H1 (cell line): ENCODE results near the gene LRRC17. TPM values are rescaled to one million over a fixed set of nuclear protein-coding genes. Genes with fewer than 3 reads are reported as not detected.

Experiments
- CTCF ChIA-PET: fragments of 300-600 bp; sonication (Branson Sonifier 250); formaldehyde crosslinking; loops from one replicate; lab custom pipeline; 2021; ENCODE audit not compliant: partially characterized antibody; lab: Charles Lee
- POLR2A ChIA-PET: fragments of 300-600 bp; sonication (Branson Sonifier 250); formaldehyde crosslinking; loops from one replicate; lab custom pipeline; 2021; ENCODE audit warnings: inconsistent platforms; ENCODE audit not compliant: partially characterized antibody; lab: Charles Lee
- DNase-seq, 2 experiments: peaks; one replicate each; pipeline versions ENCODE4 v3.0.0 to v3.0.0-alpha.2; 2010 to 2022; ENCODE audit warnings: low spot score in 2 of 2, low read depth in 1 of 2, mixed read lengths in 1 of 2
- FAIRE-seq: peaks from 2 replicates; lab custom pipeline; 2011; peaks lifted over from hg19 to GRCh38; lab: Jason Lieb, UNC
- H2AFZ ChIP-seq: 2 replicates; pipeline ENCODE4 v1.8.1; 2012; ENCODE audit warnings: low read length, inconsistent platforms
- H2AK5ac ChIP-seq: 2 replicates; pipeline ENCODE4 v1.6.1; 2013; ENCODE audit warnings: low read depth, low read length
- H2BK120ac ChIP-seq: replicated peaks from 2 replicates; pipeline ENCODE3; 2013; ENCODE audit warnings: low read depth, low read length, inconsistent platforms
- H2BK12ac ChIP-seq: 2 replicates; pipeline ENCODE4 v1.6.1; 2013; ENCODE audit warnings: low read depth, low read length
- H2BK15ac ChIP-seq: 2 replicates; pipeline ENCODE4 v1.6.1; 2013; ENCODE audit warnings: low read length
- H2BK20ac ChIP-seq: 2 replicates; pipeline ENCODE4 v1.6.1; 2013; ENCODE audit warnings: low read length
- H2BK5ac ChIP-seq: 2 replicates; pipeline ENCODE4 v1.6.1; 2013; ENCODE audit warnings: low read depth, low read length
- H3K14ac ChIP-seq: 2 replicates; pipeline ENCODE4 v1.6.1; 2013; ENCODE audit warnings: inconsistent platforms; ENCODE audit not compliant: insufficient read length
- H3K18ac ChIP-seq: 2 replicates; pipeline ENCODE4 v1.6.1; 2013; ENCODE audit warnings: low read length; ENCODE audit errors: extremely low read depth
- H3K23ac ChIP-seq: 2 replicates; pipeline ENCODE4 v1.6.1; 2013; ENCODE audit warnings: inconsistent platforms; ENCODE audit not compliant: insufficient read length
- H3K23me2 ChIP-seq: 2 replicates; pipeline ENCODE4 v1.6.1; 2013; ENCODE audit warnings: low read depth, low read length
- H3K27ac ChIP-seq: 2 replicates; pipeline ENCODE4 v1.6.1; 2011; ENCODE audit warnings: low read depth, low read length, inconsistent platforms
- H3K27me3 ChIP-seq, 4 experiments: replicated peaks in 1 of 4; 1 replicate in 1 of 4; 2 replicates in 3 of 4; pipeline versions ENCODE4 v1.6.1 to v1.8.1; 2011 to 2013; ENCODE audit warnings: low read length in 3 of 4, mild to moderate bottlenecking in 3 of 4, inconsistent platforms in 2 of 4, mixed read lengths in 2 of 4, moderate library complexity in 1 of 4; ENCODE audit not compliant: control insufficient read depth in 3 of 4, insufficient read depth in 3 of 4; ENCODE audit errors: extremely low read depth in 1 of 4
- H3K36me3 ChIP-seq, 4 experiments: 2 replicates each; pipeline versions ENCODE4 v1.6.1 to v1.8.1; 2011 to 2013; ENCODE audit warnings: mild to moderate bottlenecking in 4 of 4, low read length in 3 of 4, moderate library complexity in 2 of 4, control low read depth in 1 of 4, inconsistent platforms in 1 of 4; ENCODE audit not compliant: insufficient read depth in 4 of 4, control insufficient read depth in 2 of 4
- H3K4ac ChIP-seq: replicated peaks from 2 replicates; pipeline ENCODE3; 2013; ENCODE audit warnings: low read length, low read depth, mixed read lengths, inconsistent platforms; ENCODE audit not compliant: insufficient read length
- H3K4me1 ChIP-seq, 4 experiments: replicated peaks in 1 of 4; 1 replicate in 1 of 4; 2 replicates in 3 of 4; pipeline versions ENCODE4 v1.6.1 to v1.8.1; 2011 to 2013; ENCODE audit warnings: low read length in 3 of 4, inconsistent platforms in 2 of 4, mixed read lengths in 1 of 4; ENCODE audit not compliant: insufficient read depth in 4 of 4, control insufficient read depth in 3 of 4
- H3K4me2 ChIP-seq, 2 experiments: 2 replicates each; pipeline versions ENCODE4 v1.6.1 to v1.8.1; 2011 to 2013; ENCODE audit warnings: low read depth in 2 of 2, low read length in 2 of 2, control low read depth in 1 of 2, inconsistent platforms in 1 of 2, mild to moderate bottlenecking in 1 of 2; ENCODE audit not compliant: insufficient read depth in 1 of 2
- H3K4me3 ChIP-seq, 4 experiments: fragments of 200-600, 300-600 bp in 1 of 4; sonication (generic), shearing (Covaris generic), sonication (Bioruptor Twin) in 1 of 4; 2 replicates each; pipeline versions ENCODE4 v1.5.1 to v1.8.1; 2011 to 2016; ENCODE audit warnings: low read length in 4 of 4, low read depth in 3 of 4, control low read depth in 2 of 4, inconsistent platforms in 2 of 4, mild to moderate bottlenecking in 2 of 4, mixed read lengths in 1 of 4, moderate library complexity in 1 of 4; ENCODE audit not compliant: insufficient read depth in 2 of 4; ENCODE audit errors: extremely low read depth in 1 of 4
- H3K56ac ChIP-seq: replicated peaks from 2 replicates; pipeline ENCODE3; 2013; ENCODE audit warnings: low read depth, mild to moderate bottlenecking, mixed read lengths, low read length, inconsistent platforms; ENCODE audit not compliant: insufficient read length
- H3K79me1 ChIP-seq: 2 replicates; pipeline ENCODE4 v1.6.1; 2013; ENCODE audit warnings: low read depth, low read length, control low read depth
- H3K79me2 ChIP-seq, 2 experiments: 2 replicates each; pipeline versions ENCODE4 v1.6.1 to v1.8.1; 2012 to 2013; ENCODE audit warnings: low read length in 2 of 2, mild to moderate bottlenecking in 2 of 2, inconsistent platforms in 1 of 2; ENCODE audit not compliant: insufficient read depth in 2 of 2, control insufficient read depth in 1 of 2
- H3K9ac ChIP-seq, 4 experiments: replicated peaks in 1 of 4; 1 replicate in 1 of 4; 2 replicates in 3 of 4; pipeline versions ENCODE4 v1.6.1 to v1.8.1; 2011 to 2013; ENCODE audit warnings: low read depth in 3 of 4, low read length in 3 of 4, control low read depth in 2 of 4, mild to moderate bottlenecking in 2 of 4, moderate library complexity in 2 of 4, inconsistent platforms in 1 of 4; ENCODE audit errors: extremely low read depth in 1 of 4
- H3K9me3 ChIP-seq, 2 experiments: 2 replicates each; pipeline versions ENCODE4 v1.6.1 to v1.8.1; 2012 to 2013; ENCODE audit warnings: mild to moderate bottlenecking in 2 of 2, moderate library complexity in 2 of 2, control low read depth in 1 of 2, inconsistent platforms in 1 of 2, low read depth in 1 of 2, low read length in 1 of 2, mixed read lengths in 1 of 2; ENCODE audit not compliant: insufficient read depth in 2 of 2
- H4K20me1 ChIP-seq, 2 experiments: replicated peaks in 1 of 2; 2 replicates each; pipeline versions ENCODE3 to v1.8.1; 2011 to 2013; ENCODE audit warnings: inconsistent platforms in 2 of 2, low read length in 2 of 2, mild to moderate bottlenecking in 1 of 2; ENCODE audit not compliant: insufficient read depth in 2 of 2, control insufficient read depth in 1 of 2
- H4K5ac ChIP-seq: 2 replicates; pipeline ENCODE4 v1.6.1; 2013; ENCODE audit warnings: low read length, low read depth, mixed read lengths, inconsistent platforms; ENCODE audit not compliant: insufficient read length
- H4K8ac ChIP-seq: 2 replicates; pipeline ENCODE4 v1.8.0; 2013; ENCODE audit warnings: mild to moderate bottlenecking, moderate library complexity, low read length, inconsistent platforms; ENCODE audit not compliant: insufficient read depth; ENCODE audit errors: extremely low read depth
- H4K91ac ChIP-seq: replicated peaks from 2 replicates; pipeline ENCODE3; 2013; ENCODE audit warnings: low read length, mixed read lengths, inconsistent platforms; ENCODE audit not compliant: insufficient read length
- BCL11A ChIP-seq, 2 experiments: IDR thresholded peaks; one replicate each; pipeline ENCODE4 v1.6.1; 2011; ENCODE audit warnings: low read depth in 2 of 2, low read length in 2 of 2, mild to moderate bottlenecking in 2 of 2
- CHD1 ChIP-seq: IDR thresholded peaks from 2 replicates; pipeline ENCODE4 v1.6.1; 2012; ENCODE audit warnings: low read depth, low read length, improper control_type of control experiment
- FOSL1 ChIP-seq: IDR thresholded peaks from 2 replicates; pipeline ENCODE4 v1.6.1; 2011; ENCODE audit warnings: mild to moderate bottlenecking, low read depth, low read length, moderate library complexity; ENCODE audit not compliant: insufficient read depth
- GTF2F1 ChIP-seq: IDR thresholded peaks from 2 replicates; pipeline ENCODE4 v1.6.1; 2012; ENCODE audit warnings: low read depth, low read length, improper control_type of control experiment, borderline replicate concordance
- HDAC2 ChIP-seq, 2 experiments: fragments of 300-600 bp in 1 of 2; sonication (generic) in 1 of 2; IDR thresholded peaks; 2 replicates each; pipeline ENCODE4 v1.6.1; 2011 to 2012; ENCODE audit warnings: low read depth in 2 of 2, low read length in 2 of 2, mild to moderate bottlenecking in 2 of 2, moderate library complexity in 2 of 2, borderline replicate concordance in 1 of 2, inconsistent platforms in 1 of 2
- POLR2A ChIP-seq, 2 experiments: IDR thresholded peaks; 1 replicate in 1 of 2; 2 replicates in 1 of 2; pipeline ENCODE4 v1.6.1; 2011; ENCODE audit warnings: low read depth in 2 of 2, low read length in 2 of 2, mild to moderate bottlenecking in 2 of 2; ENCODE audit errors: control extremely low read depth in 1 of 2
- RBBP5 ChIP-seq: IDR thresholded peaks from 2 replicates; pipeline ENCODE4 v1.7.1; 2012; ENCODE audit warnings: low read depth, mild to moderate bottlenecking, inconsistent platforms, low read length, moderate library complexity, borderline replicate concordance
- SIRT6 ChIP-seq: IDR thresholded peaks from one replicate; pipeline ENCODE4 v1.7.1; 2012; ENCODE audit warnings: low read length, inconsistent platforms
- SRF ChIP-seq: IDR thresholded peaks from 2 replicates; pipeline ENCODE4 v1.6.1; 2011; ENCODE audit warnings: mild to moderate bottlenecking, low read depth, low read length, moderate library complexity
- ZNF274 ChIP-seq: IDR thresholded peaks from 2 replicates; pipeline ENCODE4 v1.7.0; 2012; ENCODE audit warnings: low read length, borderline replicate concordance; ENCODE audit errors: extremely low read depth
- WGBS, 2 experiments: shearing (Covaris generic) in 1 of 2; methylation state at CpG; one replicate each; pipeline versions ENCODE4 v1.1.6 to v1.1.7; 2013 to 2015; ENCODE audit warnings: low lambda C conversion rate in 2 of 2, mixed read lengths in 2 of 2, inconsistent platforms in 1 of 2, low coverage in 1 of 2, missing lambda C conversion rate in 1 of 2; ENCODE audit not compliant: insufficient replicate concordance in 2 of 2, insufficient coverage in 1 of 2, insufficient read length in 1 of 2; ENCODE audit errors: extremely low coverage in 1 of 2, missing lambda C conversion rate in 1 of 2; 5-methylcytosine and 5-hydroxymethylcytosine counted together
- polyA plus RNA-seq, 7 experiments: library from polyadenylated mRNA; depleted of rRNA in 3 of 7; stranded (reverse) in 5 of 7; unstranded in 2 of 7; fragments of >200 nt in 5 of 7; fragments of 200-250 nt in 2 of 7; gene quantifications; 1 replicate in 5 of 7; 2 replicates in 1 of 7; 4 replicates in 1 of 7; pipeline versions ENCODE4 v1.2.1 to v1.2.3, GENCODE V29; 2011 to 2013; ENCODE audit warnings: missing spikeins in 2 of 7, mixed read lengths in 2 of 7
- total RNA-seq: library from RNA; stranded (reverse); fragmentation: NEBNext Ultra II Directional; extraction: Animal tissue kit (Norgen Biotek cat#: 25700); gene quantifications from 2 replicates; pipeline ENCODE4 v1.2.1, GENCODE V29; 2021
- TF ChIP-seq, protein P1 (sequence below): IDR thresholded peaks from 2 replicates; pipeline ENCODE4 v1.6.1; 2011; ENCODE audit warnings: low read depth, mild to moderate bottlenecking, low read length; ENCODE audit not compliant: insufficient read depth
- TF ChIP-seq, protein P2 (sequence below): IDR thresholded peaks from 2 replicates; pipeline ENCODE4 v1.6.1; 2011; ENCODE audit warnings: low read length, improper control_type of control experiment

Gene LRRC17
- total and polyA plus RNA-seq, 2 of the 8 experiments (the other 6 are each of a cell fraction or from before 2014, with no cell fraction given): 3.0 TPM

DNA sequence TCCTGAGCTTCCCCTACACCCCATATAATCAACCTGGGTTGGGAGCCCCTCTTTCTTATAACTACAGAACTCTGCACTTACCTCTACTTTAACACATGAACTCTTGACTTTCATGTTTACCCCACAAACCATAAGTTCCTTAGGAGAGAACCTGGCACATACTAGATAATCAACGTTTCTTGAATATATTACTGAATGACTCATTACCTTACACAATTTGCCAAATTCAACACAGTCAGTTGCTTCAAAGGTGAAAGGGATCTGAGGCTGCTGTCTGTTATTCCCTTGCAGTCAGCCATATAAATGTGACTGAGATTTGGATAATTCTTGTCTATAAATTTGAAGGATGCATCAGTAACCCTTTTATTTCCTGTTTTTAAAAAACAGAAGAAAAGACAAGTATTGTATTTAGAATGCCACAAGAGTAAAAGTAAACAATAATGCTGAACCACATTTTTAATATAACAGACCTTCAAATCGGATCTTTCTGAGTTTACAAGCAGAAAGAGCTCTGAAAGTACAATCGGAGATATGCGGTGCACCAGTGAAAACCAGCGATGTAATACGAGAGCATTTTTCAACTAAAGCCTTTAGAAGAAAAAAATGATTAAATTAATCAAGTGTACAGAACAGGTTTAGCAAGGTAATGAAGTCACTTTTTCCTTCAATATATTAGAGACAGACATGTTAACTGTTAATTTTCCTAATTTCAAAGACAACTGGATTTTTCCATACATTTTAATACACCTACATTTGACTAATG lies 29.5 kb upstream of the LRRC17 start:
- Histone ChIP-seq H2BK20ac (no peak overlapping the region), H4K91ac (no peak overlapping the region), H3K27me3 (no peaks in the 10 kb centered on the region), H3K4me2 (no peak overlapping the region), H3K23me2 (no peaks in the 10 kb centered on the region; the same call in 1 of the 2 replicates), H3K9ac (no peak overlapping the region), H3K56ac (no peak overlapping the region), H3K79me2 (no peaks in the 10 kb centered on the region), H3K4ac (no peak overlapping the region), H2BK120ac (no peak overlapping the region), H2BK5ac (no peak overlapping the region), H4K8ac (no peak overlapping the region), H3K23ac (no peak overlapping the region), H3K9me3 (no peaks in the 10 kb centered on the region; a peak in 1 of 4 replicates), H3K36me3 (no peaks in the 10 kb centered on the region), H3K27ac (no peak overlapping the region), H2AFZ (no peak overlapping the region), H3K4me1 (no peaks in the 10 kb centered on the region), H2BK12ac (no peak overlapping the region), H3K79me1 (no peaks in the 10 kb centered on the region), H2BK15ac (no peak overlapping the region), H3K14ac (no peak overlapping the region), H2AK5ac (no peak overlapping the region), H3K4me3 (no peak overlapping the region), H3K18ac (no peak overlapping the region), H4K20me1 (no peaks in the 10 kb centered on the region), H4K5ac (no peak overlapping the region)
- DNase-seq (no peak), FAIRE-seq (no peak)
- CTCF ChIA-PET: no interaction called here
- POLR2A ChIA-PET: no interaction called here
- WGBS, 2 experiments: 95% methylated on average over 6 of the region's 6 CpGs; no CpG with 5 or more reads in 1 of the 2 experiments
- TF ChIP-seq ZNF274 (no peak), HDAC2 (IDR thresholded peaks at IDR 0.05; ENCODE audit: borderline replicate concordance in 1 of 2, low read depth in 2 of 2, low read length in 2 of 2) (no peak), RBBP5 (no peak), POLR2A (IDR thresholded peaks at IDR 0.05; ENCODE audit: control extremely low read depth in 1 of 2, low read depth in 2 of 2, low read length in 2 of 2) (no peak), FOSL1 (no peak), BCL11A (IDR thresholded peaks at IDR 0.05; ENCODE audit: low read depth in 2 of 2, low read length in 2 of 2) (no peak), GTF2F1 (no peak), SRF (no peak), CHD1 (no peak), SIRT6 (no peak)
- TF ChIP-seq, protein P1, sequence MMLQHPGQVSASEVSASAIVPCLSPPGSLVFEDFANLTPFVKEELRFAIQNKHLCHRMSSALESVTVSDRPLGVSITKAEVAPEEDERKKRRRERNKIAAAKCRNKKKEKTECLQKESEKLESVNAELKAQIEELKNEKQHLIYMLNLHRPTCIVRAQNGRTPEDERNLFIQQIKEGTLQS: no peak
- TF ChIP-seq, protein P2, sequence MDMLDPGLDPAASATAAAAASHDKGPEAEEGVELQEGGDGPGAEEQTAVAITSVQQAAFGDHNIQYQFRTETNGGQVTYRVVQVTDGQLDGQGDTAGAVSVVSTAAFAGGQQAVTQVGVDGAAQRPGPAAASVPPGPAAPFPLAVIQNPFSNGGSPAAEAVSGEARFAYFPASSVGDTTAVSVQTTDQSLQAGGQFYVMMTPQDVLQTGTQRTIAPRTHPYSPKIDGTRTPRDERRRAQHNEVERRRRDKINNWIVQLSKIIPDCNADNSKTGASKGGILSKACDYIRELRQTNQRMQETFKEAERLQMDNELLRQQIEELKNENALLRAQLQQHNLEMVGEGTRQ: no peak
